Measurements from ENCODE around the gene TIMM21. TPM values are rescaled to one million over a fixed set of nuclear protein-coding genes. Genes with fewer than 3 reads are reported as not detected.

The TIMM21 gene
- total and polyA plus RNA-seq, 4 experiments from 2014 or later: 13.4 to 24.8 (median 23.9) TPM

DNA sequence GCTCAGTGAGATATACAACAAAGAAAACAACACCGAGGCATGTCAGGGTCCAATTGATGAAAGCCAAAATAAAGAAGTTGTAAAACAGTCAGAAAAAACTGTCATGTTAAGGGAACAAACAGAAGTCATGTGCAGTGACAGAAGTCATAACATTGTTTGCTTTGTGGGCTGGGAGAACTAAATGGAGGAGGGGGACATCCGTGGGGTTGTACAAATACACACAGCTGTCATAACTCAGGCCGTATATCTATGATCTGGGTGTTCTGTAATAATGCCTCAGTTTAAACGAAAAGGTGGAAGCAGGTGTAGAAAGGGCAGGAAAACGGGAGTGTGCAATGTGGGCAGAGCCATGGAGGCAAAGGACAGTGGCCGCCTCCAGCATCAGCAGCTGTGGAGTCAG, 27.3 kb downstream of the TIMM21 start:
- Histone ChIP-seq H3K4me1 (ENCODE audit: insufficient read depth, low read length) (no peaks in the 10 kb centered on the region), H3K36me3 (ENCODE audit: insufficient read depth, low read length) (no peaks in the 10 kb centered on the region), H3K9me3 (ENCODE audit: control insufficient read depth in 1 of 2, low read length in 2 of 2) (no peaks in the 10 kb centered on the region), H3K27me3 (ENCODE audit: insufficient read depth, low read length) (no peaks in the 10 kb centered on the region), H3K4me3 (ENCODE audit: low read length in 2 of 2) (no peak overlapping the region), H3K27ac (ENCODE audit: low read depth, low read length) (no peak overlapping the region)
- intact Hi-C loops (cut with micrococcal nuclease): no loop called here
- CTCF ChIA-PET (ENCODE audit: partially characterized antibody): no interaction called here
- no peak overlapping the region for H3K27ac Mint-ChIP-seq
- POLR2A ChIA-PET (ENCODE audit: partially characterized antibody): no interaction called here
- peaks cover 11 to 24% of the 10 kb centered on the region in 2 donors for H3K27me3 Mint-ChIP-seq
- no peaks in the 10 kb centered on the region for H3K36me3 Mint-ChIP-seq
- no peak overlapping the region for H3K4me3 Mint-ChIP-seq
- DNase-seq: no peak
- peaks cover 4 to 6% (median 5%) of the 10 kb centered on the region in 4 donors for H3K4me1 Mint-ChIP-seq
- no peaks in the 10 kb centered on the region for H3K9me3 Mint-ChIP-seq

DNA sequence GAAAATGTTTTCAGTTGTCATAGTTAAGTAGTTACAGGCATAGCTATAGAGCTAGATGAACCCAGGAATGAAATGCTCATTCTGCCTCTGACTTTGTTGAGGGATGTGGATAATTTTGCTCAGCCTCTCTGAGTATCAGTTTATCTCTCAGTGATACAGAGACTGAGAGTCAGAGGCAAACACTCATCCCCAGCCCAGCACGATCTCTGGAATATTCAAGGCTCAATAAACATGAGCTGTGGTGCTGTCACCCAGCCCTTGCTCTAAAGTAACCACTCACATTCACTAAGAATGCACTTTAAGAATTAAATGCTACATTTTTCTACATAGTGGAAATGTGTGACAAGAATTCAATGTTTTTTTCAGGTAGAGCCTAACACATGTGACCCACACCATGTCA, 30.6 kb downstream of the TIMM21 start:
- peaks cover 18 to 24% of the 10 kb centered on the region in 2 donors for H3K27me3 Mint-ChIP-seq
- no peaks in the 10 kb centered on the region for H3K9me3 ChIP-seq (ENCODE audit: control insufficient read depth in 1 of 2, low read length in 2 of 2)
- intact Hi-C loops (cut with micrococcal nuclease): no loop called here
- no peaks in the 10 kb centered on the region for H3K9me3 Mint-ChIP-seq
- H3K27ac Mint-ChIP-seq: no peak overlapping the region
- no peaks in the 10 kb centered on the region for H3K4me1 Mint-ChIP-seq
- H3K4me1 ChIP-seq (ENCODE audit: insufficient read depth, low read length): no peaks in the 10 kb centered on the region
- no peak overlapping the region for H3K4me3 Mint-ChIP-seq
- no peaks in the 10 kb centered on the region for H3K36me3 Mint-ChIP-seq
- CTCF ChIA-PET (ENCODE audit: partially characterized antibody): no interaction called here
- no peaks in the 10 kb centered on the region for H3K27me3 ChIP-seq (ENCODE audit: insufficient read depth, low read length)
- POLR2A ChIA-PET (ENCODE audit: partially characterized antibody): no interaction called here
- no peak overlapping the region for H3K27ac ChIP-seq (ENCODE audit: low read depth, low read length)
- no peaks in the 10 kb centered on the region for H3K36me3 ChIP-seq (ENCODE audit: insufficient read depth, low read length)
- DNase-seq: no peak
- no peak overlapping the region for H3K4me3 ChIP-seq (ENCODE audit: low read length in 2 of 2)

DNA sequence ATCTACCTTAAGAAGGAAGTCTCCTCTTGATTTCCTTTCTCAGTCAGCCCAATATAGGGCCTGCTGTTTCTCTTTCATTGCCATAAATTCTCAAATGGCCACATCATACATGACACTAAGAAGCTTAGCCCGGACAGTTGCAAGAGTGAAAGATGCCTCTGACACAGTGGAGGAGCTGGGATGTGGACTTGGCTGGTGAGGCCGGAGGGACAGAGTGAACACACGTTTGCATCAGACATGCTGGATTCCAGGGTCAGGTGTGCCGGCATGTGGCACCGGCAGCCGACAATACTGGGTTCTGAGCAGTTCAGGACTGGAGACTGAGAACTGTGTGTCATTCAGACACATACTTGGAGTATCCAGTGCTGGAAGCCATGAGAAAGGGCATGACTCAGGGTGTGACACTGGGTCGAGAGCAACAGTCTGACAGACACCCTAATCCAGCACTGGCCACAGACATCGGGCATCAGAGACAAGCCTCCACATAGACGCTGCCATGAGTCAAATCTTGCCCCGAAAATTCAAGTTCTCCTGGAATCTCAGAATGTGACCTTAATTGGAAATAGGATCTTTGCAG, 31.4 kb downstream of the TIMM21 start:
- Mint-ChIP-seq H3K27me3 (peaks cover 18 to 22% of the 10 kb centered on the region in 2 donors), H3K4me3 (no peak overlapping the region), H3K36me3 (no peaks in the 10 kb centered on the region), H3K9me3 (no peaks in the 10 kb centered on the region), H3K27ac (no peak overlapping the region), H3K4me1 (no peaks in the 10 kb centered on the region)
- H3K4me3 ChIP-seq (ENCODE audit: low read length in 2 of 2): no peak overlapping the region
- no peaks in the 10 kb centered on the region for H3K9me3 ChIP-seq (ENCODE audit: control insufficient read depth in 1 of 2, low read length in 2 of 2)
- ChIA-PET CTCF (ENCODE audit: partially characterized antibody) (no interaction called here), POLR2A (ENCODE audit: partially characterized antibody) (no interaction called here)
- H3K4me1 ChIP-seq (ENCODE audit: insufficient read depth, low read length): no peaks in the 10 kb centered on the region
- no peaks in the 10 kb centered on the region for H3K27me3 ChIP-seq (ENCODE audit: insufficient read depth, low read length)
- no peak for DNase-seq
- intact Hi-C loops (cut with micrococcal nuclease): no loop called here
- no peaks in the 10 kb centered on the region for H3K36me3 ChIP-seq (ENCODE audit: insufficient read depth, low read length)
- no peak overlapping the region for H3K27ac ChIP-seq (ENCODE audit: low read depth, low read length)

DNA sequence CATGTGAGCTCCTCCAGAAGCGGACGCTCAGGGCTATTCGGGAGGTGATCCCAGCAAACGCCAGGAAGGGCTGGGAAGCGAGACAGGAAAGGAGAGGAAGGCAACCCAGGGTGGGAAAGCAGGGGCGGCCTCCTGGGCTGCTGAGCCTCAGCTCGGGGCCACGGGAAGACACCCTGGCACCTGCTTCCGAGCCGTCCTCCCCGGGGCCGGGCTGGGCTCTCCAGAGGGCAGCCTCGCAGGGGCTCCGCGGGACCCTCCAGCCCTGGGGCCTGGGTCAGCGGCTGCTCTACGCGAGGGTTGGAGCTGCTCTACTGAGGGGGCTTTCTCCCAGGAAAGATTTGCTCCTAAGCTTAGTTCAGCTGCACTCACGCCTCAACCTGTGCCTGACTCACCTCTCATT, 34.0 kb downstream of the TIMM21 start:
- H3K4me3 Mint-ChIP-seq: no peak overlapping the region
- no peaks in the 10 kb centered on the region for H3K36me3 Mint-ChIP-seq
- H3K27ac ChIP-seq (ENCODE audit: low read depth, low read length): no peak overlapping the region
- H3K4me3 ChIP-seq (ENCODE audit: low read length in 2 of 2): no peak overlapping the region
- DNase-seq: no peak
- intact Hi-C loops (cut with micrococcal nuclease): no loop called here
- H3K9me3 Mint-ChIP-seq: no peaks in the 10 kb centered on the region
- no peaks in the 10 kb centered on the region for H3K36me3 ChIP-seq (ENCODE audit: insufficient read depth, low read length)
- H3K4me1 ChIP-seq (ENCODE audit: insufficient read depth, low read length): no peaks in the 10 kb centered on the region
- H3K27me3 Mint-ChIP-seq: peaks cover 11 to 25% of the 10 kb centered on the region in 2 donors
- H3K4me1 Mint-ChIP-seq: no peaks in the 10 kb centered on the region
- ChIA-PET POLR2A (ENCODE audit: partially characterized antibody) (no interaction called here), CTCF (ENCODE audit: partially characterized antibody) (no interaction called here)
- H3K27me3 ChIP-seq (ENCODE audit: insufficient read depth, low read length): no peaks in the 10 kb centered on the region
- H3K27ac Mint-ChIP-seq: no peak overlapping the region
- H3K9me3 ChIP-seq (ENCODE audit: control insufficient read depth in 1 of 2, low read length in 2 of 2): no peaks in the 10 kb centered on the region

DNA sequence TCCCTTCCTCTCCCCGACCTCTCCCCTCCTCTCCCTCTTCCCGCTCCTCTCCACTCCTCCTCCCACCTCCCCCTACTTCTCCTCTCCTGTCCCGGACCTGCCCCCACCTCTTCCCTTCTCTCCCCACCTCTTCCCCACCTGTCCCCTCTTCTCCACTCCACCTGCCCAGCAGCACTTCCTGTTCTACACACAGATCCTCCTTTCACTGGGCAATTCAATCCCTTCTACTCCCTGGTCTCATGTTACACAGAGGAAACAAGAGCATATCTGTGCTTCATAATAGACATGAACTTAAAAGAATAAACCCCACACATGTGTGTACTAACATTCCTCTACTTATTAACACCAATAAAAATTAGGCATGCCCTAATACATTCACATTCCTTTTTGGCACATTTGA, 34.8 kb downstream of the TIMM21 start:
- POLR2A ChIA-PET (ENCODE audit: partially characterized antibody): no interaction called here
- H3K4me1 Mint-ChIP-seq: no peaks in the 10 kb centered on the region

DNA sequence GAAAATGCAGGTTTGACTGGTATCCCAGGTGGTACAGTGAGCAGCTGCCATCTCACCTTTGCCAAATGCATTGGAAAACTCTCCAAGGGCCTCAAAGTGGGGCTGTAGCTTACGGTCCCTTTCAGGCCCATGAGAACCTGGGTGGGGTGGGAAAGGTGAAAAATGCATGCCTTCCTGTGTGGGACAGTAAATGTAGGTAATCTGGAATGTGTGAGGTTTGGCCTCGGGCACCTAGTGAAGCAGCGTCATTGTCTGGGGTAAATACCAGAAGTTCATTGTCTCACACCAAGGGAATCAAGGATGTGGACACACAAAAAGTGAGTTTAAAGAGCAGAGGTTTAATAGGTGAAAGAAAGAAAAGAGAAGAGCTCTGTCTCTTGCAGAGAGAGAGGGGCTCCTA, 36.6 kb downstream of the TIMM21 start:
- Mint-ChIP-seq H3K4me3 (no peak overlapping the region), H3K27ac (no peak overlapping the region), H3K4me1 (no peaks in the 10 kb centered on the region), H3K36me3 (no peaks in the 10 kb centered on the region), H3K27me3 (peaks cover 13 to 25% of the 10 kb centered on the region in 2 donors), H3K9me3 (no peaks in the 10 kb centered on the region)
- H3K4me3 ChIP-seq (ENCODE audit: low read length in 2 of 2): no peak overlapping the region
- no peak overlapping the region for H3K27ac ChIP-seq (ENCODE audit: low read depth, low read length)
- POLR2A ChIA-PET (ENCODE audit: partially characterized antibody): no interaction called here
- CTCF ChIA-PET (ENCODE audit: partially characterized antibody): interaction anchor here (1.1 kb wide), 1 partner anchor 10 kb away, joined by 3 read pairs; no protein-coding TSS in a partner anchor
- H3K27me3 ChIP-seq (ENCODE audit: insufficient read depth, low read length): no peaks in the 10 kb centered on the region
- intact Hi-C loops (cut with micrococcal nuclease): no loop called here
- no peak for DNase-seq
- H3K36me3 ChIP-seq (ENCODE audit: insufficient read depth, low read length): no peaks in the 10 kb centered on the region
- no peaks in the 10 kb centered on the region for H3K9me3 ChIP-seq (ENCODE audit: control insufficient read depth in 1 of 2, low read length in 2 of 2)
- no peaks in the 10 kb centered on the region for H3K4me1 ChIP-seq (ENCODE audit: insufficient read depth, low read length)

More for the DNA sequence above, 34.8 kb downstream of the TIMM21 start:
- no peaks in the 10 kb centered on the region for H3K4me1 ChIP-seq (ENCODE audit: insufficient read depth, low read length)
- no peak overlapping the region for H3K27ac Mint-ChIP-seq
- no peaks in the 10 kb centered on the region for H3K9me3 ChIP-seq (ENCODE audit: control insufficient read depth in 1 of 2, low read length in 2 of 2)
- H3K4me3 ChIP-seq (ENCODE audit: low read length in 2 of 2): no peak overlapping the region
- H3K4me3 Mint-ChIP-seq: no peak overlapping the region
- CTCF ChIA-PET (ENCODE audit: partially characterized antibody): no interaction called here
- no peaks in the 10 kb centered on the region for H3K36me3 ChIP-seq (ENCODE audit: insufficient read depth, low read length)
- H3K27me3 Mint-ChIP-seq: peaks cover 12 to 23% of the 10 kb centered on the region in 2 donors
- no peaks in the 10 kb centered on the region for H3K36me3 Mint-ChIP-seq
- DNase-seq: no peak
- intact Hi-C loops (cut with micrococcal nuclease): no loop called here
- no peaks in the 10 kb centered on the region for H3K9me3 Mint-ChIP-seq
- H3K27me3 ChIP-seq (ENCODE audit: insufficient read depth, low read length): no peaks in the 10 kb centered on the region
- H3K27ac ChIP-seq (ENCODE audit: low read depth, low read length): no peak overlapping the region

DNA sequence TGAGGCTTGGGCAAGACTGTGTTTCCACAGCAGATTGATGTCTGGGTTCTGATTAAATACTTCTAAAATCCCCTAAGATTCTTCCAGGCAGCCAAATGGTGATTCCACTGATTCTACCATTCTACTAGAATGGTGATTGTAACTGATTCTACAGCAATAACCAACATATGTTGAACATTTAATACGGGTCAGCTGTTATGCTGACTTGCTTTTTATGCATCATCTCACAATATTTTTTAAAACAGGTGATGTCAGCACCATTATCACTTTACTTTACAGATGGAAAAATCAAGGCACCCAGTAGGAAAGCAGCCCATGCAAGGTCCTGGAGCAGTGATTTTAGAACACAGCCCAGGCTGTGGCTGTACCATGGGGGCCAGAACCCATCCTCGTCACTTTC, 37.5 kb downstream of the TIMM21 start:
- Mint-ChIP-seq H3K4me3 (no peak overlapping the region), H3K27ac (no peak overlapping the region), H3K9me3 (no peaks in the 10 kb centered on the region), H3K4me1 (no peaks in the 10 kb centered on the region), H3K27me3 (peaks cover 14 to 26% of the 10 kb centered on the region in 2 donors), H3K36me3 (no peaks in the 10 kb centered on the region)
- no peak for DNase-seq
- Histone ChIP-seq H3K27ac (ENCODE audit: low read depth, low read length) (no peak overlapping the region), H3K4me3 (ENCODE audit: low read length in 2 of 2) (no peak overlapping the region), H3K4me1 (ENCODE audit: insufficient read depth, low read length) (no peaks in the 10 kb centered on the region), H3K9me3 (ENCODE audit: control insufficient read depth in 1 of 2, low read length in 2 of 2) (no peaks in the 10 kb centered on the region), H3K36me3 (ENCODE audit: insufficient read depth, low read length) (no peaks in the 10 kb centered on the region), H3K27me3 (ENCODE audit: insufficient read depth, low read length) (no peaks in the 10 kb centered on the region)
- ChIA-PET CTCF (ENCODE audit: partially characterized antibody) (interaction anchor here (1.1 to 1.3 kb wide), 2 partner anchors 9 to 11 kb away, joined by 3 read pairs; no protein-coding TSS in a partner anchor), POLR2A (ENCODE audit: partially characterized antibody) (no interaction called here)
- intact Hi-C loops (cut with micrococcal nuclease): no loop called here

DNA sequence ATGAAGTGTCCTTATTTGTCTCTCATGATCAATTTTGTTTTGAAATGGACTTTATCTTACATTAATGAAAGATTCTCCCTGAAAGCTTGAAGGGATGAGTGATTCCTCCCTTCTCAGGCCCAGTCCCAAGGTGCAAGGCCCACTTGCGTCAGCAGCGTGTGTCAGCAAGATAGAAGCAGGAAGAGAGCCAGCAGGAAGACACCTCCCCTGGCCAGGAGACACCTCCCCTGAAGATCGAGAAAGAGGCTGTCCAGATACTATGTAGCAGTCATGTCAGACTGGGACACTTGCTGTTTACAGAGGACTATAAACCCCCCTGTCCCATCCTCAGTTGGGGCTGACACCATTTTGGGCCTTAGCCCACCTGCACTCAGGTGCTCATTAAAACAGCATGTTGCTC, 38.3 kb downstream of the TIMM21 start:
- ChIA-PET POLR2A (ENCODE audit: partially characterized antibody) (no interaction called here), CTCF (ENCODE audit: partially characterized antibody) (interaction anchor here (1.3 kb wide), 1 partner anchor 10 kb away, joined by 3 read pairs; no protein-coding TSS in a partner anchor)
- intact Hi-C loops (cut with micrococcal nuclease): no loop called here
- H3K4me3 ChIP-seq (ENCODE audit: low read length in 2 of 2): no peak overlapping the region
- H3K4me1 ChIP-seq (ENCODE audit: insufficient read depth, low read length): no peaks in the 10 kb centered on the region
- H3K4me3 Mint-ChIP-seq: no peak overlapping the region
- H3K27me3 Mint-ChIP-seq: peaks cover 14 to 30% of the 10 kb centered on the region in 2 donors
- H3K4me1 Mint-ChIP-seq: no peaks in the 10 kb centered on the region
- no peak overlapping the region for H3K27ac ChIP-seq (ENCODE audit: low read depth, low read length)
- H3K27me3 ChIP-seq (ENCODE audit: insufficient read depth, low read length): no peaks in the 10 kb centered on the region
- H3K27ac Mint-ChIP-seq: no peak overlapping the region
- H3K9me3 Mint-ChIP-seq: no peaks in the 10 kb centered on the region
- no peaks in the 10 kb centered on the region for H3K36me3 ChIP-seq (ENCODE audit: insufficient read depth, low read length)
- H3K36me3 Mint-ChIP-seq: no peaks in the 10 kb centered on the region
- DNase-seq: no peak
- H3K9me3 ChIP-seq (ENCODE audit: control insufficient read depth in 1 of 2, low read length in 2 of 2): no peaks in the 10 kb centered on the region
